Breast epithelium (tissue), 4 donors: ENCODE data around the gene CPB2. TPM values are rescaled to one million over a fixed set of nuclear protein-coding genes. Genes with fewer than 3 reads are reported as not detected.

Experiments
- DNase-seq, 2 donors: peaks; one replicate each; pipeline ENCODE4 v3.0.0-alpha.2; 2019; ENCODE audit warnings: low spot score in 2 of 2
- H3K27ac ChIP-seq, 2 donors: fragments of 200-600 bp; sonication (generic) in 1 of 2; one replicate each; pipeline ENCODE4 v1.5.1; 2016 to 2019; ENCODE audit warnings: mild to moderate bottlenecking in 1 of 2
- H3K27me3 ChIP-seq, 2 donors: fragments of 200-600 bp; sonication (generic) in 1 of 2; one replicate each; pipeline versions ENCODE4 v1.5.1 to v1.6.0; 2017 to 2019; ENCODE audit warnings: control low read depth in 1 of 2, mild to moderate bottlenecking in 1 of 2
- H3K36me3 ChIP-seq: fragments of 200-600 bp; one replicate; pipeline ENCODE4 v1.5.1; 2019
- H3K4me1 ChIP-seq, 2 donors: fragments of 200-600 bp; sonication (generic); one replicate each; pipeline ENCODE4 v1.5.1; 2016 to 2019; ENCODE audit warnings: control low read depth in 1 of 2
- H3K4me3 ChIP-seq, 3 donors: fragments of 200-600 bp; sonication (generic); 1 replicate in 2 of 3; 2 replicates in 1 of 3; pipeline ENCODE4 v1.5.1; 2016 to 2019; ENCODE audit warnings: mild to moderate bottlenecking in 3 of 3, moderate library complexity in 2 of 3
- H3K9me3 ChIP-seq, 2 donors: fragments of 200-600 bp; sonication (generic) in 1 of 2; one replicate each; pipeline ENCODE4 v1.5.1; 2016 to 2019; ENCODE audit warnings: control low read depth in 1 of 2
- POLR2A ChIP-seq: fragments of 450-650 bp; IDR thresholded peaks from one replicate; pipeline ENCODE4 v1.6.1; 2016; ENCODE audit warnings: antibody characterized with exemption, mild to moderate bottlenecking, moderate library complexity
- POLR2AphosphoS5 ChIP-seq, 3 donors: sonication (generic); formaldehyde crosslinking; IDR thresholded peaks; one replicate each; pipeline ENCODE4 v1.6.1; 2017; ENCODE audit warnings: antibody characterized with exemption in 3 of 3
- intact Hi-C: fragments of 100-400 bp; cut with DNase I; formaldehyde crosslinking; loops from one replicate; pipeline ENCODE4 v1.15.1; 2023; ENCODE audit warnings: low total_unique reads
- total RNA-seq, 3 donors: library from RNA; depleted of rRNA; stranded (reverse); fragments of >200 nt; gene quantifications; one replicate each; pipeline ENCODE4 v1.1.0, GENCODE V29; 2016
- TF ChIP-seq, protein P1 (sequence below), 3 donors: fragments of 450-650 bp; IDR thresholded peaks; one replicate each; pipeline ENCODE4 v1.5.1; 2016 to 2017; ENCODE audit warnings: antibody characterized with exemption in 3 of 3, mild to moderate bottlenecking in 3 of 3, moderate library complexity in 3 of 3

The CPB2 gene, protein sequence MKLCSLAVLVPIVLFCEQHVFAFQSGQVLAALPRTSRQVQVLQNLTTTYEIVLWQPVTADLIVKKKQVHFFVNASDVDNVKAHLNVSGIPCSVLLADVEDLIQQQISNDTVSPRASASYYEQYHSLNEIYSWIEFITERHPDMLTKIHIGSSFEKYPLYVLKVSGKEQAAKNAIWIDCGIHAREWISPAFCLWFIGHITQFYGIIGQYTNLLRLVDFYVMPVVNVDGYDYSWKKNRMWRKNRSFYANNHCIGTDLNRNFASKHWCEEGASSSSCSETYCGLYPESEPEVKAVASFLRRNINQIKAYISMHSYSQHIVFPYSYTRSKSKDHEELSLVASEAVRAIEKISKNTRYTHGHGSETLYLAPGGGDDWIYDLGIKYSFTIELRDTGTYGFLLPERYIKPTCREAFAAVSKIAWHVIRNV
- not detected for total RNA-seq

DNA sequence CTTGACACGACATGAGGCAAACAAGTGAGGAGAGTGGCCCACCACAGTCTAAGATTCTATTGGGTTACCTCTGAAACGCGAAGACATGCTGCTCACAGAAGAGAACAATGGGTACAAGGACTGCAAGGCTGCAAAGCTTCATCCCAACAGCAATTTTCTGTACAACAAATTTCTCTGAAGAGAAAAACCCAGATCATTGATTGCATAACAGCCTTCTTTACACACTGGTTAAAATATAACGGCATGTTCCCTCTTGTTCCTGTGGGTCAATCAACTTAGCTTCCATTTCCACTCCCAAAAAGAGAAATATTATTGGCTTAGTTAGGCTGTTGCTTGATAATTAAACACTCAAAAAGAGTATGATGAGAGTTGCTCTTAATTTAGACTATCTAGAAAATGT lies at the start of gene CPB2:
Gene CPB2, minus strand, starts transcription at position 166 of the 400 bp plus-strand sequence. Its CDS starts 24 bp downstream, at position 142.
- no peaks in the 10 kb centered on the region for H3K27me3 ChIP-seq
- no peaks in the 10 kb centered on the region for H3K4me1 ChIP-seq
- H3K4me3 ChIP-seq = no peak within 1 kb of the TSS
- no peak for TF ChIP-seq POLR2A
- no peak for TF ChIP-seq POLR2AphosphoS5 (IDR thresholded peaks at IDR 0.05)
- TF ChIP-seq, protein P1, sequence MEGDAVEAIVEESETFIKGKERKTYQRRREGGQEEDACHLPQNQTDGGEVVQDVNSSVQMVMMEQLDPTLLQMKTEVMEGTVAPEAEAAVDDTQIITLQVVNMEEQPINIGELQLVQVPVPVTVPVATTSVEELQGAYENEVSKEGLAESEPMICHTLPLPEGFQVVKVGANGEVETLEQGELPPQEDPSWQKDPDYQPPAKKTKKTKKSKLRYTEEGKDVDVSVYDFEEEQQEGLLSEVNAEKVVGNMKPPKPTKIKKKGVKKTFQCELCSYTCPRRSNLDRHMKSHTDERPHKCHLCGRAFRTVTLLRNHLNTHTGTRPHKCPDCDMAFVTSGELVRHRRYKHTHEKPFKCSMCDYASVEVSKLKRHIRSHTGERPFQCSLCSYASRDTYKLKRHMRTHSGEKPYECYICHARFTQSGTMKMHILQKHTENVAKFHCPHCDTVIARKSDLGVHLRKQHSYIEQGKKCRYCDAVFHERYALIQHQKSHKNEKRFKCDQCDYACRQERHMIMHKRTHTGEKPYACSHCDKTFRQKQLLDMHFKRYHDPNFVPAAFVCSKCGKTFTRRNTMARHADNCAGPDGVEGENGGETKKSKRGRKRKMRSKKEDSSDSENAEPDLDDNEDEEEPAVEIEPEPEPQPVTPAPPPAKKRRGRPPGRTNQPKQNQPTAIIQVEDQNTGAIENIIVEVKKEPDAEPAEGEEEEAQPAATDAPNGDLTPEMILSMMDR (IDR thresholded peaks at IDR 0.05) = no peak
- H3K36me3 ChIP-seq = no peaks in the 10 kb centered on the region
- intact Hi-C loops = no loop called here
- no peak for DNase-seq
- no peak within 1 kb of the TSS for H3K27ac ChIP-seq
- no peaks in the 10 kb centered on the region for H3K9me3 ChIP-seq

DNA sequence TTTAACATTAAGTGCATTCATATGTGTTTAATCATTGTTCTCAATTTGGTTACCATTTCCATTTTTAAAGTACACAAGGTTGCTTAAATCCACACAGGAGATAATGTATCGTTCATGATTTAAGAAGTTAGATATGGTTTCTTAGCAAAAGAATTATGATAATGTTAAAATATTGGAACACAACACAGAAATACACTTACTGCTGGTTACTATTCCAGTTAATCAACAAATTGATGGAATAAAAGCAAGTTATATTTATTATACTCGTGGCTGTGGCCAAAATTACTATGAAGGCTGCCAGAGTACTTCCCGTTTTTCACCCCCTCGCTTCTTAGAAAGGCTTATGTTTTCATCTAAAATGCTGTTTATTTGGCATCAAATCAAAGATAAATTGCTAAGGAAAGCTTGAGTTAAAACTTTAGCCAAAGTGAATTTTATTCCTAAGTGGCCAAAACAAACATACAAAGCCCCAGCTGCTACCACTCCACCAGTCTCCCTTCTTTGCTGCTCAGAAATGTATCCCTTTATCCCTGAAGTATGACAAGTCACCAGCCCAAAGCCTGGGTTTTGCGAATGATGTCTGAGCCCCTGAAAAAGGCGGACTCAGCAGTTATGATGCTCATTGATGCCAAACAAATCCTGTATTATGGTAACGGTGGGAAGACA lies 49.4 kb upstream of the CPB2 start:
- H3K27ac ChIP-seq = no peak overlapping the region
- DNase-seq = no peak
- intact Hi-C loops = no loop called here
- H3K4me3 ChIP-seq = no peak overlapping the region
- no peaks in the 10 kb centered on the region for H3K4me1 ChIP-seq
- no peaks in the 10 kb centered on the region for H3K36me3 ChIP-seq
- no peaks in the 10 kb centered on the region for H3K9me3 ChIP-seq
- H3K27me3 ChIP-seq = no peaks in the 10 kb centered on the region
- TF ChIP-seq POLR2AphosphoS5 (IDR thresholded peaks at IDR 0.05) = no peak
- TF ChIP-seq, protein P1 (IDR thresholded peaks at IDR 0.05) = no peak
- no peak for TF ChIP-seq POLR2A

DNA sequence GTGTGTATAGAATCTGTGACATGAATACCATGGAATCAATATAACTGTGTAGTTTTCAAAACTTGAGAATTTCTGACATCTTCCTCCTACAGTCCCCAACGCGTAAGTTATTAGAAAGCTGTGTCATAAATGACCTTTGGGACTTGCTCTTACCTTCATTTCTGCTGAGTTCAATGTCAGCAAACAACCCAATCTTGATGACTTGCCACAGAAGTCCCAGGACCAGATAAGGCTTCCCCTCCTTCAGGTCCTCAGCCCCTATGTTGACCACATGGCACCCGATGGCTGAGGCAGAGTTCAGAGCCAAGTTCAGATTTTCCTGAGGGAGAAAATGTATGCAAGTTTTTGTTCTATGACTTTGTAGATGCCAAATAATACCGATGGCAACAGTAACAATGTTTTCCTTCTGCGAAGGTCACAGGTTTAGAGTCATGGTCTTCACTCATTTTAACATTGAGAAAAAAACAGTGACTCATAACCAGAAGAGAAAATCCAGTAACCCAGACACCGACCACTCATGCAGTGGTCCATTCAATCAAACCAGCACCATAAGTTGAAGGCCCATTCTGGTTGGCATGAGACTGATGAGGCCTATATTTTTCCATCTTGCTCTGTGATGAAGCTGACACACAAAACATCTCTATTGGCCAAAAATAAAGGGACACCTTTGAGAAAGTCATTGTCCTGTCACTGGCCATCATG lies 47.9 kb upstream of the CPB2 start:
- H3K4me1 ChIP-seq = no peaks in the 10 kb centered on the region
- TF ChIP-seq, protein P1 (IDR thresholded peaks at IDR 0.05) = no peak
- no peak for TF ChIP-seq POLR2A
- no peak for TF ChIP-seq POLR2AphosphoS5 (IDR thresholded peaks at IDR 0.05)
- no peak overlapping the region for H3K27ac ChIP-seq
- H3K4me3 ChIP-seq = no peak overlapping the region
- no peak for DNase-seq
- no peaks in the 10 kb centered on the region for H3K27me3 ChIP-seq
- intact Hi-C loops = no loop called here
- H3K36me3 ChIP-seq = no peaks in the 10 kb centered on the region
- H3K9me3 ChIP-seq = no peaks in the 10 kb centered on the region

DNA sequence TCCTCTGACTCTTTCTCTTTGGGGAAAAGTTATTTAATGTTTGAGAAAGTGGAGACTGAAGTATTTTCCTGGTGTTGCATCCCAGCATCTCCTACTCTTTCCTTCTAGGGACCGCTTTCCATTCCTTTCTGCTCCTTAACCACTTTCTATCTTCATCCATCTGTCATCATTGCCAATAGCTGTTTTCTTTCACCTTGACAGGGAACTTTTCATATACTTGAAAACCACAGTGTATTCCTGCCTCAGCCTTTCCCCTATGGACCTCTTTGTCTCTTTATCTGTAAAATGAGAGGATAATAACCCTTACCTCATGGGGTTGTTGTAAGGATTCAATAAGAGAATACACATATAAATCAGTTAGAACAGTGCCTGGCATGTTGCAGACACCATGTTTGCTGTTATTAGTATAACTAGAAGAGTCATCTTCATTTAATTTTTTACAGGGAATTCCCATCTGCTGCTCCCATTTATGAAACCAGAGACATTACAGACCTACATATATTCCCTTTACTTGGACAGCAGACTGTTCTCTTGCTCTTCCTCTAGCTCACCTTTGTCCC lies 45.4 kb upstream of the CPB2 start:
- H3K36me3 ChIP-seq = no peaks in the 10 kb centered on the region
- no peak for DNase-seq
- H3K27ac ChIP-seq = no peak overlapping the region
- no peaks in the 10 kb centered on the region for H3K9me3 ChIP-seq
- intact Hi-C loops = no loop called here
- no peaks in the 10 kb centered on the region for H3K27me3 ChIP-seq
- H3K4me3 ChIP-seq = no peak overlapping the region
- H3K4me1 ChIP-seq = no peaks in the 10 kb centered on the region
- TF ChIP-seq POLR2AphosphoS5 (IDR thresholded peaks at IDR 0.05) = no peak
- TF ChIP-seq, protein P1 (IDR thresholded peaks at IDR 0.05) = no peak
- no peak for TF ChIP-seq POLR2A
